Neural cell (in vitro differentiated cells): ENCODE results near the gene GPT2. TPM values are rescaled to one million over a fixed set of nuclear protein-coding genes. Genes with fewer than 3 reads are reported as not detected.

Experiments
- H2AFZ ChIP-seq: fragments of 200-600, 300-800 bp; sonication (generic), shearing (Covaris generic); 2 replicates; pipeline ENCODE4 v1.6.0; 2014; ENCODE audit warnings: low read depth, mild to moderate bottlenecking, antibody characterized with exemption, low read length, moderate library complexity
- H3F3A ChIP-seq: fragments of 200-600 bp; shearing (Covaris generic); 2 replicates; pipeline ENCODE4 v1.6.1; 2016; ENCODE audit warnings: mild to moderate bottlenecking, moderate library complexity, mixed read lengths, antibody characterized with exemption, low read length; ENCODE audit not compliant: insufficient read depth, poor library complexity, severe bottlenecking
- H3K27ac ChIP-seq: fragments of 200-600, 300-800 bp; sonication (generic), shearing (Covaris generic); 2 replicates; pipeline ENCODE4 v1.5.1; 2014; ENCODE audit warnings: mild to moderate bottlenecking, low read length, moderate library complexity
- H3K27me3 ChIP-seq: fragments of 300-800, 200-600 bp; sonication (generic), shearing (Covaris generic); 2 replicates; pipeline ENCODE4 v1.6.0; 2014; ENCODE audit warnings: mild to moderate bottlenecking, low read depth, low read length, moderate library complexity; ENCODE audit not compliant: insufficient read depth
- H3K36me3 ChIP-seq: fragments of 300-800, 200-600 bp; sonication (generic), shearing (Covaris generic); 2 replicates; pipeline ENCODE4 v1.5.1; 2014; ENCODE audit warnings: mild to moderate bottlenecking, antibody characterized with exemption, low read length, moderate library complexity; ENCODE audit not compliant: insufficient read depth
- H3K4me2 ChIP-seq: fragments of 300-800, 200-600 bp; sonication (generic), shearing (Covaris generic); 2 replicates; pipeline ENCODE4 v1.6.0; 2014; ENCODE audit warnings: mild to moderate bottlenecking, low read length
- H3K4me3 ChIP-seq: fragments of 300-800, 200-600 bp; sonication (generic), shearing (Covaris generic); 2 replicates; pipeline ENCODE4 v1.5.1; 2014; ENCODE audit warnings: mild to moderate bottlenecking, low read length, moderate library complexity
- H3K79me2 ChIP-seq: fragments of 200-600 bp; shearing (Covaris generic); replicated peaks from 2 replicates; pipeline ENCODE4 v1.6.0; 2014; ENCODE audit warnings: mild to moderate bottlenecking, low read length, moderate library complexity; ENCODE audit not compliant: insufficient read depth
- H3K9ac ChIP-seq: fragments of 300-800, 200-600 bp; sonication (generic), shearing (Covaris generic); 2 replicates; pipeline ENCODE4 v1.6.1; 2016; ENCODE audit warnings: mild to moderate bottlenecking, low read length, mixed read lengths
- H3K9me2 ChIP-seq: fragments of 200-600 bp; shearing (Covaris generic); 2 replicates; pipeline ENCODE4 v1.6.1; 2016; ENCODE audit warnings: mild to moderate bottlenecking, low read length, mixed read lengths; ENCODE audit not compliant: insufficient read depth
- H3K9me3 ChIP-seq: fragments of 200-600, 300-800 bp; sonication (generic), shearing (Covaris generic); 2 replicates; pipeline ENCODE4 v1.6.1; 2016; ENCODE audit warnings: mild to moderate bottlenecking, mixed run types, low read length, moderate library complexity, mixed read lengths
- H4K20me1 ChIP-seq: fragments of 200-600 bp; shearing (Covaris generic); 2 replicates; pipeline ENCODE4 v1.6.1; 2016; ENCODE audit warnings: mild to moderate bottlenecking, mixed run types; ENCODE audit not compliant: insufficient read depth
- CTCF ChIP-seq: fragments of 450-650 bp; IDR thresholded peaks from 2 replicates; pipeline ENCODE4 v1.5.1; 2014; ENCODE audit warnings: antibody characterized with exemption, mild to moderate bottlenecking, moderate library complexity; ENCODE audit not compliant: poor library complexity, severe bottlenecking
- EP300 ChIP-seq: fragments of 450-650 bp; conservative IDR thresholded peaks from 2 replicates; pipeline ENCODE4 v1.6.1; 2014; ENCODE audit warnings: antibody characterized with exemption, mild to moderate bottlenecking, moderate library complexity; ENCODE audit not compliant: poor library complexity, severe bottlenecking
- EZH2 ChIP-seq: fragments of 200-600, 300-800 bp; shearing (Covaris generic), sonication (generic); IDR thresholded peaks from 2 replicates; pipeline ENCODE4 v1.6.1; 2014; ENCODE audit warnings: antibody characterized with exemption, low read length, borderline replicate concordance, mild to moderate bottlenecking; ENCODE audit not compliant: insufficient read depth, poor library complexity, severe bottlenecking
- MXI1 ChIP-seq: fragments of 450-650 bp; conservative IDR thresholded peaks from 2 replicates; pipeline ENCODE4 v1.6.1; 2014; ENCODE audit warnings: antibody characterized with exemption, mild to moderate bottlenecking; ENCODE audit not compliant: poor library complexity, severe bottlenecking
- POLR2AphosphoS5 ChIP-seq: IDR thresholded peaks from 2 replicates; pipeline ENCODE4 v1.6.1; 2012
- RAD21 ChIP-seq: fragments of 450-650 bp; conservative IDR thresholded peaks from 2 replicates; pipeline ENCODE4 v1.6.1; 2014; ENCODE audit warnings: antibody characterized with exemption, mild to moderate bottlenecking, moderate library complexity
- REST ChIP-seq: IDR thresholded peaks from 2 replicates; pipeline ENCODE4 v1.6.1; 2012; ENCODE audit warnings: borderline replicate concordance
- SMC3 ChIP-seq: fragments of 450-650 bp; conservative IDR thresholded peaks from 2 replicates; pipeline ENCODE4 v1.6.1; 2014; ENCODE audit warnings: antibody characterized with exemption, mild to moderate bottlenecking, moderate library complexity; ENCODE audit not compliant: poor library complexity
- TAF1 ChIP-seq: IDR thresholded peaks from 2 replicates; pipeline ENCODE4 v1.6.1; 2012; ENCODE audit warnings: low read depth
- polyA plus RNA-seq: library from polyadenylated mRNA; depleted of rRNA; stranded (reverse); fragments of >200 nt; gene quantifications from 2 replicates; pipeline ENCODE4 v1.2.3, GENCODE V29; 2014

Gene GPT2
- polyA plus RNA-seq, 1 donor from 2014 or later: 23.9 TPM

- no peaks in the 10 kb centered on the region for H3K27me3 ChIP-seq
- H3K9ac ChIP-seq: no peak overlapping the region
- no peaks in the 10 kb centered on the region for H3K9me2 ChIP-seq
- H3K36me3 ChIP-seq: no peaks in the 10 kb centered on the region
- TF ChIP-seq CTCF (no peak), POLR2AphosphoS5 (no peak), SMC3 (no peak), EZH2 (no peak), MXI1 (no peak), EP300 (no peak), RAD21 (no peak)
- no peak overlapping the region for H3K4me3 ChIP-seq
- H3K4me2 ChIP-seq: no peak overlapping the region
- no peaks in the 10 kb centered on the region for H3K9me3 ChIP-seq
- no peak overlapping the region for H3K27ac ChIP-seq
- no peaks in the 10 kb centered on the region for H3F3A ChIP-seq
- no peaks in the 10 kb centered on the region for H3K79me2 ChIP-seq
- H2AFZ ChIP-seq: no peak overlapping the region
- no peaks in the 10 kb centered on the region for H4K20me1 ChIP-seq
These were observed 32.8 kb downstream of the GPT2 start for GRCh38 chr16:46916980-46917379.

GRCh38 chr16:46918400-46918799 lies 34.2 kb downstream of the GPT2 start:
- Histone ChIP-seq H3K9ac (no peak overlapping the region), H3K36me3 (no peaks in the 10 kb centered on the region), H3K27me3 (no peaks in the 10 kb centered on the region), H3K27ac (no peak overlapping the region), H3K4me2 (no peak overlapping the region), H4K20me1 (no peaks in the 10 kb centered on the region), H3K9me3 (no peaks in the 10 kb centered on the region), H3F3A (no peaks in the 10 kb centered on the region), H3K79me2 (no peaks in the 10 kb centered on the region), H3K4me3 (no peak overlapping the region), H2AFZ (no peak overlapping the region), H3K9me2 (no peaks in the 10 kb centered on the region)
- TF ChIP-seq MXI1 (no peak), EP300 (no peak), TAF1 (no peak), RAD21 (no peak), REST (no peak), SMC3 (no peak), POLR2AphosphoS5 (no peak), EZH2 (no peak), CTCF (no peak)
